IMR-90 (cell line): Measurements from ENCODE around the gene OGFR. TPM values are rescaled to one million over a fixed set of nuclear protein-coding genes. Genes with fewer than 3 reads are reported as not detected.

Source experiments
- ATAC-seq: fragments of 200-7000 bp; cut with Tn5 transposase; 2 replicates; pipeline ENCODE4 v1.9.1; 2020; ENCODE audit warnings: low read depth, mild to moderate bottlenecking, moderate library complexity
- BruUV-seq: library from RNA; stranded (reverse); fragments of 400-500 nt; replicated peaks from 2 replicates; lab custom pipeline; 2021; lab: Mats Ljungman, UMichigan
- CTCF ChIA-PET: fragments of 300-600 bp; formaldehyde crosslinking; extraction: SDS; loops from one replicate; lab custom pipeline; 2021; ENCODE audit warnings: antibody characterized with exemption; lab: Yijun Ruan, JAX
- POLR2A ChIA-PET: fragments of 300-600 bp; sonication (Branson Sonifier 250); formaldehyde crosslinking; loops from one replicate; lab custom pipeline; 2022; ENCODE audit warnings: antibody characterized with exemption; ENCODE audit not compliant: unreplicated experiment; lab: Charles Lee
- DNase-seq: peaks from one replicate; pipeline ENCODE4 v3.0.0; 2013
- H2AFZ ChIP-seq: replicated peaks from 2 replicates; pipeline ENCODE3; 2013; ENCODE audit warnings: low read length, mild to moderate bottlenecking; ENCODE audit not compliant: poor library complexity
- H2AK5ac ChIP-seq: 2 replicates; pipeline ENCODE4 v1.6.1; 2013; ENCODE audit warnings: low read depth, low read length, inconsistent platforms
- H2AK9ac ChIP-seq: replicated peaks from 2 replicates; pipeline ENCODE3; 2013; ENCODE audit warnings: mild to moderate bottlenecking, low read depth, low read length, moderate library complexity; ENCODE audit not compliant: poor library complexity
- H2BK120ac ChIP-seq: 2 replicates; pipeline ENCODE4 v1.6.1; 2013; ENCODE audit warnings: low read depth, low read length, inconsistent platforms
- H2BK15ac ChIP-seq: 3 replicates; pipeline ENCODE4 v1.6.1; 2013; ENCODE audit warnings: low read depth, low read length, inconsistent platforms
- H2BK20ac ChIP-seq: 2 replicates; pipeline ENCODE4 v1.6.1; 2013; ENCODE audit warnings: low read depth, mild to moderate bottlenecking, inconsistent platforms, low read length, moderate library complexity
- H2BK5ac ChIP-seq: 2 replicates; pipeline ENCODE4 v1.6.1; 2013; ENCODE audit warnings: mild to moderate bottlenecking, low read depth, low read length, inconsistent platforms; ENCODE audit not compliant: poor library complexity, severe bottlenecking
- H3K14ac ChIP-seq: replicated peaks from 2 replicates; pipeline ENCODE4 v1.6.1; 2013; ENCODE audit warnings: low read depth, low read length, inconsistent platforms
- H3K18ac ChIP-seq: 2 replicates; pipeline ENCODE4 v1.6.1; 2013; ENCODE audit warnings: low read depth, low read length, control low read depth
- H3K23ac ChIP-seq: 2 replicates; pipeline ENCODE4 v1.6.1; 2013; ENCODE audit warnings: low read depth, low read length, inconsistent platforms
- H3K27ac ChIP-seq: 2 replicates; pipeline ENCODE4 v1.5.1; 2013; ENCODE audit warnings: mild to moderate bottlenecking, control low read depth, low read length; ENCODE audit not compliant: insufficient read depth
- H3K27me3 ChIP-seq: 2 replicates; pipeline ENCODE4 v1.6.1; 2013; ENCODE audit warnings: low read length; ENCODE audit not compliant: control insufficient read depth, insufficient read depth
- H3K36me3 ChIP-seq: 2 replicates; pipeline ENCODE4 v1.6.1; 2013; ENCODE audit warnings: low read length, mixed read lengths; ENCODE audit not compliant: control insufficient read depth, insufficient read depth
- H3K4ac ChIP-seq: 2 replicates; pipeline ENCODE4 v1.6.1; 2013; ENCODE audit warnings: low read depth, low read length, inconsistent platforms
- H3K4me1 ChIP-seq: 2 replicates; pipeline ENCODE4 v1.6.1; 2013; ENCODE audit warnings: low read length, mixed read lengths; ENCODE audit not compliant: control insufficient read depth, insufficient read depth
- H3K4me2 ChIP-seq: 2 replicates; pipeline ENCODE4 v1.6.1; 2013; ENCODE audit warnings: low read depth, mild to moderate bottlenecking, control low read depth, low read length, moderate library complexity
- H3K4me3 ChIP-seq: 2 replicates; pipeline ENCODE4 v1.5.1; 2013; ENCODE audit warnings: low read depth, mild to moderate bottlenecking, control low read depth, low read length, moderate library complexity; ENCODE audit not compliant: insufficient read depth
- H3K56ac ChIP-seq: 2 replicates; pipeline ENCODE4 v1.6.1; 2013; ENCODE audit warnings: low read length, inconsistent platforms; ENCODE audit not compliant: insufficient read depth; ENCODE audit errors: extremely low read depth
- H3K79me1 ChIP-seq, 2 experiments: 2 replicates each; pipeline ENCODE4 v1.6.1; 2013; ENCODE audit warnings: low read length in 2 of 2, inconsistent platforms in 1 of 2, low read depth in 1 of 2
- H3K9ac ChIP-seq: 2 replicates; pipeline ENCODE4 v1.6.1; 2013; ENCODE audit warnings: low read depth, low read length, control low read depth
- H3K9me1 ChIP-seq: 2 replicates; pipeline ENCODE4 v1.6.1; 2013; ENCODE audit warnings: low read length, inconsistent platforms; ENCODE audit not compliant: insufficient read depth
- H3K9me3 ChIP-seq: 2 replicates; pipeline ENCODE4 v1.6.1; 2013; ENCODE audit warnings: low read length; ENCODE audit not compliant: control insufficient read depth, insufficient read depth
- H4K20me1 ChIP-seq: 2 replicates; pipeline ENCODE4 v1.6.1; 2013; ENCODE audit warnings: low read length, inconsistent platforms; ENCODE audit not compliant: insufficient read depth
- H4K5ac ChIP-seq: 2 replicates; pipeline ENCODE4 v1.6.1; 2013; ENCODE audit warnings: mild to moderate bottlenecking, low read depth, low read length, control low read depth
- H4K8ac ChIP-seq, 2 experiments: 2 replicates each; pipeline ENCODE4 v1.6.1; 2013; ENCODE audit warnings: low read depth in 2 of 2, low read length in 2 of 2, control low read depth in 1 of 2, inconsistent platforms in 1 of 2
- H4K91ac ChIP-seq: 2 replicates; pipeline ENCODE4 v1.6.1; 2013; ENCODE audit warnings: low read depth, low read length, inconsistent platforms; ENCODE audit not compliant: insufficient read depth
- RCOR1 ChIP-seq: IDR thresholded peaks from 2 replicates; pipeline ENCODE4 v1.6.1; 2012; ENCODE audit warnings: mild to moderate bottlenecking, low read length, improper control_type of control experiment; ENCODE audit not compliant: insufficient replicate concordance
- WGBS, 2 experiments: methylation state at CpG; one replicate each; pipeline versions ENCODE4 v1.1.5 to v1.1.7; 2013; ENCODE audit warnings: missing lambda C conversion rate in 2 of 2; ENCODE audit not compliant: insufficient read length in 1 of 2; ENCODE audit errors: extremely low coverage in 2 of 2; 5-methylcytosine and 5-hydroxymethylcytosine counted together
- dilution Hi-C: fragments of 300-500 bp; cut with HindIII; formaldehyde crosslinking; loops from one replicate; pipeline ENCODE4 v1.14.3; 2018; ENCODE audit warnings: low sequenced_read_pairs; ENCODE audit not compliant: unreplicated experiment
- in situ Hi-C: fragments of 300-500 bp; cut with MboI; formaldehyde crosslinking; loops from 3 replicates; pipeline ENCODE4 v1.14.3; 2019; ENCODE audit warnings: low sequenced_read_pairs, inconsistent platforms, mixed read lengths
- intact Hi-C: fragments of 100-400 bp; cut with micrococcal nuclease; formaldehyde crosslinking; loops from 2 replicates; pipeline ENCODE4 v1.10.0; 2022
- polyA plus RNA-seq, 3 experiments: library from polyadenylated mRNA; depleted of rRNA; stranded (reverse); fragments of >200 nt; gene quantifications; 2 replicates each; pipeline ENCODE4 v1.2.3, GENCODE V29; 2012; ENCODE audit warnings: low replicate concordance in 1 of 3
- total RNA-seq: library from RNA; depleted of rRNA; stranded (reverse); fragments of >200 nt; gene quantifications from 2 replicates; pipeline ENCODE4 v1.2.3, GENCODE V29; 2012

OGFR gene
- total and polyA plus RNA-seq, 2 of the 4 experiments (the other 2 are of a cell fraction), result 22.4 to 30.1 TPM

GRCh38 chr20:62775206-62775605, 29.4 kb upstream of the OGFR start:
- H2BK15ac ChIP-seq, result no peak overlapping the region
- no peak overlapping the region for H2BK5ac ChIP-seq
- no peak overlapping the region for H3K23ac ChIP-seq
- no peaks in the 10 kb centered on the region for H3K36me3 ChIP-seq
- H3K18ac ChIP-seq, result no peak overlapping the region
- peaks cover 2% of the 10 kb centered on the region; the same call in 1 of the 2 replicates for H3K27me3 ChIP-seq
- no peaks in the 10 kb centered on the region for H3K79me1 ChIP-seq
- CTCF ChIA-PET, result no interaction called here
- in situ Hi-C loops, result no loop called here
- no peak overlapping the region for H3K9ac ChIP-seq
- no peak overlapping the region for H2BK120ac ChIP-seq
- peaks cover 5% of the 10 kb centered on the region; the same call in 1 of the 2 replicates for H3K4me1 ChIP-seq
- no peak overlapping the region for H4K8ac ChIP-seq
- H4K20me1 ChIP-seq, result no peaks in the 10 kb centered on the region
- ATAC-seq (no peak), DNase-seq (no peak)
- H3K27ac ChIP-seq, result no peak overlapping the region
- H2AK9ac ChIP-seq, result no peak overlapping the region
- no peaks in the 10 kb centered on the region; the same call in 1 of the 2 replicates for H3K9me1 ChIP-seq
- H4K91ac ChIP-seq, result no peak overlapping the region
- H3K56ac ChIP-seq, result no peak overlapping the region
- dilution Hi-C loops, result no loop called here
- H3K9me3 ChIP-seq, result no peaks in the 10 kb centered on the region
- H2AK5ac ChIP-seq, result no peak overlapping the region
- no peak overlapping the region for H2AFZ ChIP-seq
- no peak overlapping the region for H3K4me2 ChIP-seq
- POLR2A ChIA-PET, result no interaction called here
- BruUV-seq, result no TSS peak
- no peak for TF ChIP-seq RCOR1
- H3K4ac ChIP-seq, result no peak overlapping the region
- 81% methylated on average over 5 of the region's 9 CpGs; no CpG with 5 or more reads in 1 of the 2 experiments for WGBS, 2 experiments
- no peak overlapping the region for H3K14ac ChIP-seq
- H3K4me3 ChIP-seq, result no peak overlapping the region
- intact Hi-C loops, result no loop called here
- no peak overlapping the region for H4K5ac ChIP-seq
- no peak overlapping the region for H2BK20ac ChIP-seq
